SK-N-MC (cell line): ENCODE results near the gene PTPA.

Experiments used
- EZH2 ChIP-seq: fragments of 200-600 bp; sonication (generic); IDR thresholded peaks from one replicate; pipeline ENCODE4 v1.6.1; 2017; ENCODE audit warnings: antibody characterized with exemption
- FOXP2 ChIP-seq: optimal IDR thresholded peaks from 2 replicates; pipeline ENCODE3; 2011; ENCODE audit warnings: mild to moderate bottlenecking, moderate library complexity; ENCODE audit not compliant: insufficient read depth; ENCODE audit errors: extremely low read length, control extremely low read depth
- POLR2AphosphoS5 ChIP-seq: IDR thresholded peaks from 2 replicates; pipeline ENCODE4 v1.6.1; 2012; ENCODE audit warnings: mild to moderate bottlenecking, low read depth, low read length, borderline replicate concordance

- TF ChIP-seq POLR2AphosphoS5: no peak
- TF ChIP-seq EZH2: no peak
- no peak for TF ChIP-seq FOXP2
These were observed 49.7 kb downstream of the PTPA start for GRCh38 chr9:129160712-129161533.
